HL-60 (cell line): Measurements from ENCODE around the gene ZNF423.

Experiments
- DNase-seq, 2 experiments: peaks; one replicate each; pipeline ENCODE4 v3.0.0-alpha.2; 2010 to 2020; ENCODE audit warnings: low read depth in 1 of 2, low spot score in 1 of 2
- H3K27ac ChIP-seq: fragments of 250-450 bp; sonication (Bioruptor Pico); replicated peaks from 2 replicates; pipeline ENCODE4 v1.5.1; 2020; ENCODE audit warnings: mild to moderate bottlenecking, moderate library complexity
- H3K27me3 ChIP-seq: fragments of 250-450 bp; sonication (Bioruptor Pico); 2 replicates; pipeline ENCODE4 v1.5.1; 2021; ENCODE audit warnings: mild to moderate bottlenecking, moderate library complexity; ENCODE audit not compliant: insufficient read depth, poor library complexity, severe bottlenecking
- H3K4me3 ChIP-seq: replicated peaks from 2 replicates; pipeline ENCODE4 v1.5.1; 2011; ENCODE audit warnings: mild to moderate bottlenecking, control low read depth, low read length; ENCODE audit not compliant: insufficient read depth
- CTCF ChIP-seq: IDR thresholded peaks from one replicate; pipeline ENCODE4 v1.5.1; 2011; ENCODE audit warnings: low read length, control low read depth, inconsistent platforms; ENCODE audit not compliant: insufficient read depth
- GABPA ChIP-seq: IDR thresholded peaks from 2 replicates; pipeline ENCODE4 v1.6.1; 2012; ENCODE audit warnings: low read depth
- POLR2AphosphoS5 ChIP-seq: IDR thresholded peaks from 2 replicates; pipeline ENCODE4 v1.6.1; 2012; ENCODE audit warnings: low read depth
- REST ChIP-seq: IDR thresholded peaks from 2 replicates; pipeline ENCODE4 v1.6.1; 2012; ENCODE audit warnings: low read depth; ENCODE audit not compliant: insufficient replicate concordance
- SPI1 ChIP-seq: IDR thresholded peaks from 2 replicates; pipeline ENCODE4 v1.6.1; 2012; ENCODE audit warnings: low read depth, mild to moderate bottlenecking, borderline replicate concordance

Gene ZNF423

GRCh38 chr16:49622421-49623402, 233.2 kb downstream of the ZNF423 start:
- DNase-seq: no peak
- H3K27me3 ChIP-seq: no peaks in the 10 kb centered on the region
- no peak overlapping the region for H3K27ac ChIP-seq
- TF ChIP-seq SPI1: no peak
- TF ChIP-seq CTCF: no peak
- TF ChIP-seq GABPA: no peak
- no peak for TF ChIP-seq POLR2AphosphoS5
- no peak for TF ChIP-seq REST
- H3K4me3 ChIP-seq: no peak overlapping the region

- no peak for DNase-seq
- TF ChIP-seq REST (no peak), GABPA (no peak), POLR2AphosphoS5 (no peak), SPI1 (no peak), CTCF (no peak)
- H3K27me3 ChIP-seq: no peaks in the 10 kb centered on the region
- H3K27ac ChIP-seq: no peak overlapping the region
- no peak overlapping the region for H3K4me3 ChIP-seq
Observed at GRCh38 chr16:49622084-49622390, 233.9 kb downstream of the ZNF423 start.

GRCh38 chr16:49621241-49622083, 234.4 kb downstream of the ZNF423 start:
- no peak for TF ChIP-seq POLR2AphosphoS5
- no peak for TF ChIP-seq CTCF
- TF ChIP-seq GABPA: no peak
- no peak for TF ChIP-seq SPI1
- no peak for TF ChIP-seq REST
- Histone ChIP-seq H3K4me3 (no peak overlapping the region), H3K27ac (no peak overlapping the region), H3K27me3 (no peaks in the 10 kb centered on the region)
- no peak for DNase-seq
